A204.1 (cell line): ENCODE results near the gene ATP6V0B.

Experiments used
- FAIRE-seq: peaks from 2 replicates; lab custom pipeline; 2012; peaks lifted over from hg19 to GRCh38; lab: Jason Lieb, UNC

The ATP6V0B gene

DNA sequence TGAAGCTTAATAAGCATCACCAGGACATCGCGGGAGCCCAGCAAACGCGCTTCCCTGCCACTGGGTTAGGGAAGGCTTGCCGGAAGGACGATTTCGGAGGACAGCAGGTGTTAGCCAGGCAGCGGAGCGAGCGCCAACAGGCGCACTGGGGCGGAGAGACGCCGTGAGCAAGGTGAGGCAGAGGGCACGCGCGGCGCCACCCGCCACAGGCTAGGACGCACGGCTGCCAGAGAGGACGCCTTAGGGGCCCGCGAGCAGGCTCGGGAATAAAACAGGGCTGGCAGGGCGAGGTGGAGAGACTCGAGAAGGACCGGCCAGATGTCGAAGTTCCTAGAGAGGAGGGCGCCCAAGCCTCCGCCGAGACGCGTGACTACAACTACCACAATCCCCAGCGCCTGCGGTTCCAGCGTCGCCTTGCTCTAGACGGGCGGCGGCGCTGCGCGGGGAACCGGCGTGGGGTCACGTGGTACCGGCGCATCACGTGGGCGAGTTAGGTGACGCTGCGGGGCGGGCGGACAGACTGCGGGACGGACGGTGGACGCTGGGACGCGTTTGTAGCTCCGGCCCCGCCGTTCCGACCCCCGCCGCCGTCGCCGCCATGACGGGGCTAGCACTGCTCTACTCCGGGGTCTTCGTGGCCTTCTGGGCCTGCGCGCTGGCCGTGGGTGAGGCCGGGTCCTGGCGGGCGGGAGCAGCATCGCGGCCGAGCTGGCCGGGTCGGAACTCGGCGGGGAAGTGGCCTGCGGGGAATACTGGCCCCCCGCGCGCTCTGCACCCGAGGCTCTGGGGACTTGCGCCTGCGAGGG is at the start of gene ATP6V0B:
Gene ATP6V0B, plus strand, starts transcription at position 518 of the 806 bp plus-strand sequence. Its CDS starts 81 bp downstream, at position 599.
- no peak for FAIRE-seq

- FAIRE-seq = no peak
Observed at GRCh38 chr1:43925846-43926245, 48.9 kb upstream of the ATP6V0B start.

GRCh38 chr1:43930168-43930948 is 44.4 kb upstream of the ATP6V0B start:
- no peak for FAIRE-seq

DNA sequence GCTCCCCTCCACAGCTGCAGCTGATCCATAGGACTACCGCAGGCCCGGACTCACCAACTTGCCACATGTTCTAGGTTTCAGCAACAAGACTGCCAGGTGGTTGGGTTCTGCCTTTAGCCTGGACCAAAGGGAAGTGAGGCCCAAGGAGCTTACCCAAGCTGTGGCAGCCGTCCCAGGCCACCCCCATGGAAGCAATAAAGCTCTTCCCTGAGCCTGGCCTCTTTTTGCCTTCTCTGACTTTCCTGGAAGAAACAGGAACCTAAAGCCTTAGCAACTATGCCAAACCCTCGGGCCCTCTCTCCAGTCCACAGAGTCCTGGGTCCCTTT is 43.8 kb upstream of the ATP6V0B start:
- FAIRE-seq = no peak

DNA sequence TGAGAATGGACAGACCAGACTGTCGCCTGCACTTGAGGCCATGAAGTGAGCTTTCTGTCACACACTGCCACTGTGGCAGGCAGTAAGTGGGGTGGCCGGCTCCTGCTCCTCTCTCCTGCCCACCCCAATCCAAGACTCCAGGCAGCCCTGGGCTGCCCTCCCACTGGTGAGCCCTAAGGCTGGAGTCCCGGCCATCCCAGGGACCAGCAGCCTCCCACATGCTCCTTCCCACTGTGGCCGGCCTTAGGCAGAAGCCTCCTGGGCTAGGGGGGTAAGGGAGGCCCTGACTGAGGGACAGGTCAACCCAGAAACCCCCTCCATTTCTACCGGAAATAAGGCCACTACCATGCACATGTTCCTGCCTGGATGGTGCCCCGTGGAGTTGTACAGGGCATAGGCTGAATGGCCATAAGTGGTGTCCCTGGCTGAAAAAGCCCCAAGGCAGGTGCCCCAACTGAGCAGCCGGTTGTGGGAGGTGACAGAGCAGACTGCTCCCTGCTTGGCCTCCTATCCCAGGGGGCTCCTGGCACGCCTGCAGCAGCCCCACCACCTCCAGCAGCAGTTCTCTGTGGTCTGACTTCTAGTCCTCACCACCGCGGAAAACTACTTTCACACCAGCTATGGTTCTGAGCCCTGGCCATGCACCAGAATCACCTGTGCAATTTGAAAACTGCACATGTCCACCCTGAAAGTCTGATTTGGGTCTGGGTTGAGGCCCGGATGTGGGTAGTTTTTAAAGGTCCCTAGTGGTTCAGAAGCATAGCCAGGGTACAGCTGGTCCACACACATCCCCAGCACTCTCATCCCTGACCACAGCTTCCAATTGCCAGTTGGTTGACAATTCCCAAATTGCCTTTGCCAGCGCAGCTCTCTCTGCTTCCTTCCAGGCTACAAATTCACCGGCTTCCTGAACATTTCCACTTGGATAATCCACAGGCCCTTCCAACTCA is 42.8 kb upstream of the ATP6V0B start:
- no peak for FAIRE-seq

DNA sequence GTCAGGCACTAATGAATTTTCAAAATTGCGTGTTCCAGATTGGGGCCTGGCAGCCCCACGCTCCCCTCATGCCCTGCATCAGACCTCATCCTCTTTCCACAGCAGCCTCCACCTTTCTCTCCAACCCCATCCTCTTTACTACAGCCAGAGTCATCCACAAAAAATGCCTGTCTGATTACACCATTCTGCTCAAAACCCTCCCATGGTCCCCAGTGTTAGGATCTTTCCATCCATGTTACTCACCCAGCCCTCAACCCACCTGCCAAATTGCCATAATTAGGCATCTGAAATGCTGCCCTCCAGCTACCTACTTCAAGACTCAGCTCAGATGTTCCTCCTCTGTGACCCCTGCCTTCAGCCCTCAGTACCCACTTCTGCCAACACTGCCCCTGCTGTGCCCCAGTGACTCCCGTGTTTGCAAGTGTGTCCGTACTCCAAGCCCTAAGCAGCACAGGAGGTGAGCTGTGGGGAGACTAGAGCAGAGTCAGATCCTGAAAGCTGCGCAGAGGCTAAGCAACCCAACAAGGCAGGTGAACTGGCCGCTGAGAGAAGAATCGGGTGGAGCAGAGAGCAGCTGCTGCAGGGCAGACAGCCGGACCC is 41.9 kb upstream of the ATP6V0B start:
- FAIRE-seq = no peak

DNA sequence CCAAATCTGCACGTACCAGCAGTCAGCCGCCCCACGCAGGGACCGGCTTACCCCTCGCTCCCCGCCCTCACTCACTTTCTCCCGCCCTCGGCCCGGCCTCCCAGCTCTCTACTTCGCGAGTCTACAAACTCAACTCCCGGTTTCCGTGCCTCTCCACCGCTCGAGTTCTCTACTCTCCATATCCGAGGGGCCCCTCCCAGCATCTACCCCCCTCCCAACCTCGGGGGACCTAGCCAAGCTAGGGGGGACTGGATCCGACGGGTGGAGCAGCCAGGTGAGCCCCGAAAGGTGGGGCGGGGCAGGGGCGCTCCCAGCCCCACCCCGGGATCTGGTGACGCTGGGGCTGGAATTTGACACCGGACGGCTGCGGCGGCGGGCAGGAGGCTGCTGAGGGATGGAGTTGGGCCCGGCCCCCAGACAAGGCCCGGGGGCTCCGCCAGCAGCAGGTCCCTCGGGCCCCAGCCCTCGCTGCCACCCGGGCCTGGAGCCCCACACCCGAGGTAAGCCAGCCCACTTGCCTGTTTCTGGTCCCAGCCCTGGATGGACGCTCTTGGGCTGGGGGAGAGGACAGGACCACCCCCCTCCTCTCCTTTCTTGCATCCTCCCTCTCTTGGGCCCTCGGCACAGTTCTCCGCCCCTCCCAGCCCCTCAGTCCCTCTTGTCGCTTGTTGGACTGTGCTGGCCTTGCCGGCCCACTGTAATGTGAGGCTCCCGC is 41.2 kb upstream of the ATP6V0B start, which contains the start of gene ARTN:
Gene ARTN, plus strand, starts transcription at position 416 of the 715 bp plus-strand sequence. CDS start 1,856 bp downstream, outside the sequence.
- no peak for FAIRE-seq

GRCh38 chr1:43934101-43934985 is 40.4 kb upstream of the ATP6V0B start:
- no peak for FAIRE-seq

DNA sequence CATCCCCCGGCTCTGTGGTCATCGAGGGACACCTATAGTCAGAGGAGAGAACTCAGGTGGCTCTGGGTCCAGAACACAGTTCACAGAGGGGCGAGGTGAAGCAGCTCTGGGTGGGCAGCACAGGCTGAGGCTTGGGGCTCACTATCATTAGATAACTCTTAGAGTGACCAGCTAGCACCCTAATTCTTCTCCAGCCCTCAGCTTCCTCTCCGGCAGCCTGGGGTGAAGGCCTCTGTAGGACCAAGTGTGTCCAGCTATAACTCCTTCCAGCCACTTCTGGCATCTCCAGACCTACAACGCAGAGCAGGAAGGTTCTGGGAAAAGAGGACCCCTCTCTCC is 39.8 kb upstream of the ATP6V0B start:
- no peak for FAIRE-seq

DNA sequence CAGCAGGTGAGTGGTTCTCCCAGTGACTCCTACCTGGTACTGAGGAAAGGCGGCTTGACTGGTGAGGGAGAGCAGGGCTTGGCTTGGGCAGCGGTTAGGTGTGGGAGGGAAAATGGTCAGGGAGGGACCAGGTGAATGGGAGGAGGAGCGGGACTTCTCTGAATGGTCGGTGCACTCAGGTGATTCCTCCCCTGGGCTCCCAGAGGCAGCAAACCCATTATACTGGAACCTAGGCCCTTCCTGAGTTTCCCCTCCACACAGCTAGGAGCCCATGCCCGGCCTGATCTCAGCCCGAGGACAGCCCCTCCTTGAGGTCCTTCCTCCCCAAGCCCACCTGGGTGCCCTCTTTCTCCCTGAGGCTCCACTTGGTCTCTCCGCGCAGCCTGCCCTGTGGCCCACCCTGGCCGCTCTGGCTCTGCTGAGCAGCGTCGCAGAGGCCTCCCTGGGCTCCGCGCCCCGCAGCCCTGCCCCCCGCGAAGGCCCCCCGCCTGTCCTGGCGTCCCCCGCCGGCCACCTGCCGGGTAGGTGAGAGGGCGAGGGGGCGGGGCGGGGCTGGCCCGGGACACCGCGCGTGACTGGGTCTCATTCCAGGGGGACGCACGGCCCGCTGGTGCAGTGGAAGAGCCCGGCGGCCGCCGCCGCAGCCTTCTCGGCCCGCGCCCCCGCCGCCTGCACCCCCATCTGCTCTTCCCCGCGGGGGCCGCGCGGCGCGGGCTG is 38.9 kb upstream of the ATP6V0B start:
- no peak for FAIRE-seq

DNA sequence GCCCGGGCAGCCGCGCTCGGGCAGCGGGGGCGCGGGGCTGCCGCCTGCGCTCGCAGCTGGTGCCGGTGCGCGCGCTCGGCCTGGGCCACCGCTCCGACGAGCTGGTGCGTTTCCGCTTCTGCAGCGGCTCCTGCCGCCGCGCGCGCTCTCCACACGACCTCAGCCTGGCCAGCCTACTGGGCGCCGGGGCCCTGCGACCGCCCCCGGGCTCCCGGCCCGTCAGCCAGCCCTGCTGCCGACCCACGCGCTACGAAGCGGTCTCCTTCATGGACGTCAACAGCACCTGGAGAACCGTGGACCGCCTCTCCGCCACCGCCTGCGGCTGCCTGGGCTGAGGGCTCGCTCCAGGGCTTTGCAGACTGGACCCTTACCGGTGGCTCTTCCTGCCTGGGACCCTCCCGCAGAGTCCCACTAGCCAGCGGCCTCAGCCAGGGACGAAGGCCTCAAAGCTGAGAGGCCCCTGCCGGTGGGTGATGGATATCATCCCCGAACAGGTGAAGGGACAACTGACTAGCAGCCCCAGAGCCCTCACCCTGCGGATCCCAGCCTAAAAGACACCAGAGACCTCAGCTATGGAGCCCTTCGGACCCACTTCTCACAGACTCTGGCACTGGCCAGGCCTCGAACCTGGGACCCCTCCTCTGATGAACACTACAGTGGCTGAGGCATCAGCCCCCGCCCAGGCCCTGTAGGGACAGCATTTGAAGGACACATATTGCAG is 38.2 kb upstream of the ATP6V0B start:
- no peak for FAIRE-seq

DNA sequence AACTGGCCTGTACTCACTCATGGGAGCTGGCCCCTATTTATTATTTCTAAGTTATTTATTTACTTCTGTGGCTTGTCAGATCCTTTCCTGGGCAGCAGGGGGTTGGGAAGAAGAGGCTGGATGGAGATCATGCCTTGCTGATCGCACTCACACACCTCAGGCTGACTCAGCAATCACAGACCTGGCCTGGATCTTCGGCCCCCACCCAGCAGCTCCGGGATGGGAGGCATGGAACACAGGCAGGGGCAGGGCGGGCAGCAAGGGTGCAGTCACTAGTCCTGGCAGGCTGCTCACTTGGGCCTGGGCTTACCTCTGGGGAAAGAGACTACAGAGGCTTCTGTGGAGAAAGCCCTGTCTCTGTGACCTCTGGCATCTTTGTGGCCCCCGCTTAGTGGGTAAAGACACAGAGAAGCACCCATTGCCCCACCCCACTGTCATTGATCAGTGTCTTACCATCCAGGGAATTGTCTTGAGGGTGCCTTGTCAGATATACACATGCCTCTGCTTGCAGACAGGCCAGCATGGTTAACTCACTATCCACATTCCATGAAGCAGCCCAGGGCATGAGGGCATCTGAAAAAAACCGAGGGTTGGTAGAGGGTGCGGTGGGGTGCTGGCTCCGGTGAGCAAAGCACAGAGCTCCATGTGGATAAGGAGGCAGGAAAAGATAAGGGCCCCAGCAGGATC is 37.4 kb upstream of the ATP6V0B start:
- FAIRE-seq = no peak

DNA sequence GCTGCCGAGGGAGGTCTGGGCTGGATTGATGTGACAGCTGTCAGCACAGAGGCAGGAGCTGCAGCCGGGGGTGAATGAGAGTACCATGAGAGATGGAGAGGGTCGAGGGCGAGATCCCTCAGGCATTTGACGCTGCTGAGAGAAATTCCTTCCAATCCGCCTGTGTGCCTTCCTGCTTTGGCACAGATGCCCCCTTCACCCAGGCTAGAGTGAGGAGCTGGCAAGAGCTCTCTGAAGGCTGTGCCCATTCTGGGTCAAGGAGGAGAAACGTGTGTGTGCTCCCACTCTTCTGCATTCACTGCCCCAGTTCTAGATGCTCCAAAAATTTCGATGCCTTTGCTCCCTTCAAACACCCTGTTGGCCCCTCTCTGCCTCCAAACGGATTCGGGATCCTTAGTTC is 36.4 kb upstream of the ATP6V0B start:
- no peak for FAIRE-seq

DNA sequence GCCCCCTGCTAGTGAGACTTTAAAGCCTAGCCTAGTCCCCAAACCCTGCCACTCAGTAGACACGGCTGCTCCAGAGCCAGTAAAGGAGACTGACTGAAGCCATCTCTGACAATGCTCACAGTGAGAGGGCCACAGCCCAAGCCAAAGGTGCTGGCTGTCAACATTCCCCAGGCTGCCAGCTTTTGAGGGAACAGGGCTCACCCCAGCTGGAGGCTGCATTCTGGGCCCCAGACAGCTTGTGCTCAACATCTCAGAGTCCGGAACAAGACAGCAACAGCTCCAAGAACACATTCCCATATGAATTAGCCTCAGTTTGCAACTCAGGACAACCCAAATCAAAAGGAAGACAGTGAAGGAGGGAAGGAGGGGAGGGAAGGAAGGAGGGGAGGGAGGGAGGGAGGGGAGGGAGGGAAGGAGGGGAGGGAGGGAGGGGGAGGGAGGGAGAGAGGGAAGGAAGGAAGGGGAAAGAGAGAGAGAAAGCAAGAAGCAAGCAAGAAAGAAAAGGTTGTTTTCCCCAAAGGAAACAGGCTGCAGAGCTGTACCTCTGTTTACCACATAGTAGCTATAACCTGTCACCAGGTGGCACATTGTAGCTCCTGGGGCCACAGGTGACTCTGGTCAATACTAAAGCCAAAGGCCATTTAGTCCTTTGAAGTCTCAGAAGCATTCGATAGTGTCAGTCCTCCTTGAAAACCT is 35.7 kb upstream of the ATP6V0B start:
- FAIRE-seq = no peak

DNA sequence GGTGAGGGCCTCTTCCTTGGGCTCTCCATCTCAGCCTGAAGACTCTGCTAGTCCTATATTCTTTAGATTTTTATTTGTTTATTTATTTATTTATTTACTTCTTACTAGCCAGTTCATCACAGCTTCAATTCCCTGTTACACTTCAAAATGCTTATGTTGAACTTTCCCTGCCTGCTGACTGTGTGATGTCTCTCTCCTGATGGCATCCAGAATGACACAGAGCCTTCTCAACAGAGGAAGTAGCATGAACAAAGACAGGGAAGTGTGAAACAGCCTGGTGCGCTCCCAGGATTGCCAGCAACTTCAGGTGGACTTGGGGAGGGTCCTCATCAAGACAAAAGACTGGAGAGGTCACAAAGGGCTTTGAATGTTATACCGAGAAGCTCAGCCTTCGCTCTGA is 32.3 kb upstream of the ATP6V0B start:
- no peak for FAIRE-seq

GRCh38 chr1:43944860-43945259 is 29.9 kb upstream of the ATP6V0B start:
- no peak for FAIRE-seq

DNA sequence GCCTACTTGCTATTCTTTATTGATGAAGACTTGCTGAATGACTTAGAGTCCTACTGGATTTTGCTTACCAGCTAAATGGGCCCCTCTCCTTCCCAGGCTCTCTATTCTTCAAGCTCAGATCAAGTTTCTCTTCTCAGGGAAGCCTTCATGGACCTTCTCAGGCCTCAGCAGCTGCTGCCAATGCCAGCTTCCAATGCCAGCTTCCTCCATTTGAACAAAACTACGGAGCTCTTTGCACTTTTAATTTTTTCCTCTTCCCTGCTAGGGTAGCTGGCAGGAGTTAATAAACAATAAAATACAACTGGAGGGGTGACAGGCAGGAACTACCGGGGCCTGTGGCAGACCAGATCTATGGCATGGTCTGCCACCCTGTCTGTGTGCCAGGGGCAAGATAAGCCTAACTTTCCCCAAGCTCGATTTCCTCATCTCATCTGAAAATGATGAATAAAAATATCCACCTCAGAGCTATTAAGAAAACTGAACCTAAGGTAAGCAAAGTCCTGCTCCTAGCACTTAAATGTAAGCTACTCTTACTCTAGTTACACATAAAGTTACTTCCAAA is 29.0 kb upstream of the ATP6V0B start:
- FAIRE-seq = no peak
